Measurements from ENCODE around the gene DNAH14.

The DNAH14 gene

GRCh38 chr1:225415967-225416745 lies 486.7 kb downstream of the DNAH14 start:
- H3K27me3 Mint-ChIP-seq, result no peaks in the 10 kb centered on the region
- DNase-seq (no peak), ATAC-seq (no peak)
- no peaks in the 10 kb centered on the region for H3K9me3 Mint-ChIP-seq
- H3K4me3 Mint-ChIP-seq, result no peak overlapping the region
- no peak overlapping the region for H3K27ac Mint-ChIP-seq
- peaks cover 7% of the 10 kb centered on the region for H3K4me1 Mint-ChIP-seq

GRCh38 chr1:225418059-225418458 lies 488.6 kb downstream of the DNAH14 start:
- DNase-seq (no peak), ATAC-seq (no peak)
- no peaks in the 10 kb centered on the region for H3K9me3 Mint-ChIP-seq
- H3K4me1 Mint-ChIP-seq, result peaks cover 21% of the 10 kb centered on the region
- H3K4me3 Mint-ChIP-seq, result no peak overlapping the region
- no peak overlapping the region for H3K27ac Mint-ChIP-seq
- H3K27me3 Mint-ChIP-seq, result no peaks in the 10 kb centered on the region

GRCh38 chr1:225418598-225418997 lies 489.1 kb downstream of the DNAH14 start:
- H3K27ac Mint-ChIP-seq, result peak overlapping the region; percentile 0 to 42

GRCh38 chr1:225422031-225422605 lies 492.6 kb downstream of the DNAH14 start:
- peaks cover 60% of the 10 kb centered on the region for H3K4me1 Mint-ChIP-seq
- DNase-seq (no peak), ATAC-seq (no peak)
- no peaks in the 10 kb centered on the region for H3K9me3 Mint-ChIP-seq
- no peaks in the 10 kb centered on the region for H3K27me3 Mint-ChIP-seq
- peak overlapping the region in 1 of 2 donors; percentile 65 for H3K27ac Mint-ChIP-seq
- no peak overlapping the region for H3K4me3 Mint-ChIP-seq

More at GRCh38 chr1:225418598-225418997, 489.1 kb downstream of the DNAH14 start:
- no peak for DNase-seq
- H3K4me3 Mint-ChIP-seq, result no peak overlapping the region
- peaks cover 26% of the 10 kb centered on the region for H3K4me1 Mint-ChIP-seq
- no peaks in the 10 kb centered on the region for H3K27me3 Mint-ChIP-seq
- H3K9me3 Mint-ChIP-seq, result no peaks in the 10 kb centered on the region
- ATAC-seq, result no peak

GRCh38 chr1:225422795-225423517 lies 493.5 kb downstream of the DNAH14 start:
- Mint-ChIP-seq H3K4me1 (peaks cover 60% of the 10 kb centered on the region), H3K27ac (peak overlapping the region; percentile 27 to 36), H3K27me3 (no peaks in the 10 kb centered on the region), H3K9me3 (no peaks in the 10 kb centered on the region), H3K4me3 (no peak overlapping the region)
- ATAC-seq (no peak), DNase-seq (no peak)

- Mint-ChIP-seq H3K4me1 (peaks cover 60% of the 10 kb centered on the region), H3K27ac (peak overlapping the region; percentile 4 to 36)
These were observed 494.0 kb downstream of the DNAH14 start for GRCh38 chr1:225423518-225423855.

GRCh38 chr1:225424562-225425200 lies 495.2 kb downstream of the DNAH14 start:
- H3K4me1 Mint-ChIP-seq, result peaks cover 64% of the 10 kb centered on the region
- H3K9me3 Mint-ChIP-seq, result no peaks in the 10 kb centered on the region
- no peak for DNase-seq
- no peak for ATAC-seq
- peak overlapping the region; percentile 47 to 96 for H3K4me3 Mint-ChIP-seq
- H3K27me3 Mint-ChIP-seq, result no peaks in the 10 kb centered on the region
- H3K27ac Mint-ChIP-seq, result peak overlapping the region in 1 of 2 donors; percentile 31

More at GRCh38 chr1:225423518-225423855, 494.0 kb downstream of the DNAH14 start:
- Mint-ChIP-seq H3K4me3 (no peak overlapping the region), H3K27me3 (no peaks in the 10 kb centered on the region), H3K9me3 (no peaks in the 10 kb centered on the region)
- ATAC-seq (no peak), DNase-seq (no peak)

GRCh38 chr1:225425201-225425786 lies 495.8 kb downstream of the DNAH14 start:
- no peak for DNase-seq
- no peaks in the 10 kb centered on the region for H3K9me3 Mint-ChIP-seq
- peak overlapping the region in 1 of 2 donors; percentile 53 for H3K27ac Mint-ChIP-seq

GRCh38 chr1:225426395-225427234 lies 497.1 kb downstream of the DNAH14 start:
- DNase-seq, result peak in 1 of 2 donors; percentile 38
- no peaks in the 10 kb centered on the region for H3K9me3 Mint-ChIP-seq
- H3K4me3 Mint-ChIP-seq, result peak overlapping the region; percentile 84 to 96
- peaks cover 70% of the 10 kb centered on the region for H3K4me1 Mint-ChIP-seq
- H3K27me3 Mint-ChIP-seq, result no peaks in the 10 kb centered on the region
- H3K27ac Mint-ChIP-seq, result peak overlapping the region; percentile 27 to 89
- ATAC-seq, result peak; percentile 24

More at GRCh38 chr1:225425201-225425786, 495.8 kb downstream of the DNAH14 start:
- Mint-ChIP-seq H3K4me1 (peaks cover 69% of the 10 kb centered on the region), H3K27me3 (no peaks in the 10 kb centered on the region), H3K4me3 (peak overlapping the region; percentile 84 to 96)
- ATAC-seq, result no peak

GRCh38 chr1:225427235-225428067 lies 498.0 kb downstream of the DNAH14 start, which contains the start of gene LBR:
Gene LBR, minus strand, starts transcription at chr1:225428038. Its CDS starts 3,963 bp downstream, at chr1:225424075.
- Mint-ChIP-seq H3K27me3 (no peaks in the 10 kb centered on the region), H3K27ac (peak within 1 kb of the TSS; percentile 91 to 94), H3K4me3 (peak within 1 kb of the TSS; percentile 84 to 96), H3K4me1 (peaks cover 63% of the 10 kb centered on the region), H3K9me3 (no peaks in the 10 kb centered on the region)
- ATAC-seq (no peak), DNase-seq (no peak)

GRCh38 chr1:225428068-225428880 lies 498.8 kb downstream of the DNAH14 start:
- peak overlapping the region; percentile 91 to 94 for H3K27ac Mint-ChIP-seq
- ATAC-seq (peak; percentile 93), DNase-seq (peak; percentile 87 to 92)
- peak overlapping the region; percentile 84 to 96 for H3K4me3 Mint-ChIP-seq
- no peaks in the 10 kb centered on the region for H3K9me3 Mint-ChIP-seq
- H3K27me3 Mint-ChIP-seq, result no peaks in the 10 kb centered on the region
- peaks cover 54% of the 10 kb centered on the region for H3K4me1 Mint-ChIP-seq

- DNase-seq, result no peak
- ATAC-seq, result no peak
- H3K4me1 Mint-ChIP-seq, result peaks cover 48% of the 10 kb centered on the region
- H3K9me3 Mint-ChIP-seq, result no peaks in the 10 kb centered on the region
- peak overlapping the region; percentile 91 to 94 for H3K27ac Mint-ChIP-seq
- H3K4me3 Mint-ChIP-seq, result peak overlapping the region; percentile 84 to 96
- H3K27me3 Mint-ChIP-seq, result no peaks in the 10 kb centered on the region
These were observed 499.5 kb downstream of the DNAH14 start for GRCh38 chr1:225428881-225429455.

- Mint-ChIP-seq H3K27me3 (no peaks in the 10 kb centered on the region), H3K4me1 (peaks cover 34% of the 10 kb centered on the region), H3K9me3 (no peaks in the 10 kb centered on the region), H3K27ac (no peak overlapping the region), H3K4me3 (no peak overlapping the region)
- DNase-seq, result no peak
- no peak for ATAC-seq
These were observed 500.8 kb downstream of the DNAH14 start for GRCh38 chr1:225430301-225430700.

Measured in stimulated activated naive CD8-positive, alpha-beta T cell treated with anti-CD3 and anti-CD28 coated beads, Interleukin-15, amount 100 ng/mL, for 72 hours (primary cell).